IMR-90 (cell line): ENCODE measurements around the gene FAM131B. TPM values are rescaled to one million over a fixed set of nuclear protein-coding genes. Genes with fewer than 3 reads are reported as not detected.

Experiments used
- ATAC-seq: fragments of 200-7000 bp; cut with Tn5 transposase; 2 replicates; pipeline ENCODE4 v1.9.1; 2020; ENCODE audit warnings: low read depth, mild to moderate bottlenecking, moderate library complexity
- BruUV-seq: library from RNA; stranded (reverse); fragments of 400-500 nt; replicated peaks from 2 replicates; lab custom pipeline; 2021; lab: Mats Ljungman, UMichigan
- CTCF ChIA-PET: fragments of 300-600 bp; formaldehyde crosslinking; extraction: SDS; loops from one replicate; lab custom pipeline; 2021; ENCODE audit warnings: antibody characterized with exemption; lab: Yijun Ruan, JAX
- POLR2A ChIA-PET: fragments of 300-600 bp; sonication (Branson Sonifier 250); formaldehyde crosslinking; loops from one replicate; lab custom pipeline; 2022; ENCODE audit warnings: antibody characterized with exemption; ENCODE audit not compliant: unreplicated experiment; lab: Charles Lee
- DNase-seq: peaks from one replicate; pipeline ENCODE4 v3.0.0; 2013
- H2AFZ ChIP-seq: replicated peaks from 2 replicates; pipeline ENCODE3; 2013; ENCODE audit warnings: low read length, mild to moderate bottlenecking; ENCODE audit not compliant: poor library complexity
- H2AK5ac ChIP-seq: 2 replicates; pipeline ENCODE4 v1.6.1; 2013; ENCODE audit warnings: low read depth, low read length, inconsistent platforms
- H2AK9ac ChIP-seq: replicated peaks from 2 replicates; pipeline ENCODE3; 2013; ENCODE audit warnings: mild to moderate bottlenecking, low read depth, low read length, moderate library complexity; ENCODE audit not compliant: poor library complexity
- H2BK120ac ChIP-seq: 2 replicates; pipeline ENCODE4 v1.6.1; 2013; ENCODE audit warnings: low read depth, low read length, inconsistent platforms
- H2BK15ac ChIP-seq: 3 replicates; pipeline ENCODE4 v1.6.1; 2013; ENCODE audit warnings: low read depth, low read length, inconsistent platforms
- H2BK20ac ChIP-seq: 2 replicates; pipeline ENCODE4 v1.6.1; 2013; ENCODE audit warnings: low read depth, mild to moderate bottlenecking, inconsistent platforms, low read length, moderate library complexity
- H2BK5ac ChIP-seq: 2 replicates; pipeline ENCODE4 v1.6.1; 2013; ENCODE audit warnings: mild to moderate bottlenecking, low read depth, low read length, inconsistent platforms; ENCODE audit not compliant: poor library complexity, severe bottlenecking
- H3K14ac ChIP-seq: replicated peaks from 2 replicates; pipeline ENCODE4 v1.6.1; 2013; ENCODE audit warnings: low read depth, low read length, inconsistent platforms
- H3K18ac ChIP-seq: 2 replicates; pipeline ENCODE4 v1.6.1; 2013; ENCODE audit warnings: low read depth, low read length, control low read depth
- H3K23ac ChIP-seq: 2 replicates; pipeline ENCODE4 v1.6.1; 2013; ENCODE audit warnings: low read depth, low read length, inconsistent platforms
- H3K27ac ChIP-seq: 2 replicates; pipeline ENCODE4 v1.5.1; 2013; ENCODE audit warnings: mild to moderate bottlenecking, control low read depth, low read length; ENCODE audit not compliant: insufficient read depth
- H3K27me3 ChIP-seq: 2 replicates; pipeline ENCODE4 v1.6.1; 2013; ENCODE audit warnings: low read length; ENCODE audit not compliant: control insufficient read depth, insufficient read depth
- H3K36me3 ChIP-seq: 2 replicates; pipeline ENCODE4 v1.6.1; 2013; ENCODE audit warnings: low read length, mixed read lengths; ENCODE audit not compliant: control insufficient read depth, insufficient read depth
- H3K4ac ChIP-seq: 2 replicates; pipeline ENCODE4 v1.6.1; 2013; ENCODE audit warnings: low read depth, low read length, inconsistent platforms
- H3K4me1 ChIP-seq: 2 replicates; pipeline ENCODE4 v1.6.1; 2013; ENCODE audit warnings: low read length, mixed read lengths; ENCODE audit not compliant: control insufficient read depth, insufficient read depth
- H3K4me2 ChIP-seq: 2 replicates; pipeline ENCODE4 v1.6.1; 2013; ENCODE audit warnings: low read depth, mild to moderate bottlenecking, control low read depth, low read length, moderate library complexity
- H3K4me3 ChIP-seq: 2 replicates; pipeline ENCODE4 v1.5.1; 2013; ENCODE audit warnings: low read depth, mild to moderate bottlenecking, control low read depth, low read length, moderate library complexity; ENCODE audit not compliant: insufficient read depth
- H3K56ac ChIP-seq: 2 replicates; pipeline ENCODE4 v1.6.1; 2013; ENCODE audit warnings: low read length, inconsistent platforms; ENCODE audit not compliant: insufficient read depth; ENCODE audit errors: extremely low read depth
- H3K79me1 ChIP-seq, 2 experiments: 2 replicates each; pipeline ENCODE4 v1.6.1; 2013; ENCODE audit warnings: low read length in 2 of 2, inconsistent platforms in 1 of 2, low read depth in 1 of 2
- H3K9ac ChIP-seq: 2 replicates; pipeline ENCODE4 v1.6.1; 2013; ENCODE audit warnings: low read depth, low read length, control low read depth
- H3K9me1 ChIP-seq: 2 replicates; pipeline ENCODE4 v1.6.1; 2013; ENCODE audit warnings: low read length, inconsistent platforms; ENCODE audit not compliant: insufficient read depth
- H3K9me3 ChIP-seq: 2 replicates; pipeline ENCODE4 v1.6.1; 2013; ENCODE audit warnings: low read length; ENCODE audit not compliant: control insufficient read depth, insufficient read depth
- H4K20me1 ChIP-seq: 2 replicates; pipeline ENCODE4 v1.6.1; 2013; ENCODE audit warnings: low read length, inconsistent platforms; ENCODE audit not compliant: insufficient read depth
- H4K5ac ChIP-seq: 2 replicates; pipeline ENCODE4 v1.6.1; 2013; ENCODE audit warnings: mild to moderate bottlenecking, low read depth, low read length, control low read depth
- H4K8ac ChIP-seq, 2 experiments: 2 replicates each; pipeline ENCODE4 v1.6.1; 2013; ENCODE audit warnings: low read depth in 2 of 2, low read length in 2 of 2, control low read depth in 1 of 2, inconsistent platforms in 1 of 2
- H4K91ac ChIP-seq: 2 replicates; pipeline ENCODE4 v1.6.1; 2013; ENCODE audit warnings: low read depth, low read length, inconsistent platforms; ENCODE audit not compliant: insufficient read depth
- CHD1 ChIP-seq: IDR thresholded peaks from 2 replicates; pipeline ENCODE4 v1.6.1; 2012; ENCODE audit warnings: low read depth, low read length, improper control_type of control experiment
- CTCF ChIP-seq: conservative IDR thresholded peaks from 2 replicates; pipeline ENCODE4 v1.5.1; 2012; ENCODE audit warnings: mild to moderate bottlenecking, low read depth, low read length, improper control_type of control experiment
- FOS ChIP-seq: fragments of 150-350 bp; IDR thresholded peaks from 2 replicates; pipeline ENCODE4 v1.6.1; 2016; ENCODE audit warnings: low read depth, low read length
- MAZ ChIP-seq: IDR thresholded peaks from 2 replicates; pipeline ENCODE4 v1.6.1; 2012; ENCODE audit warnings: low read depth, mild to moderate bottlenecking, low read length, improper control_type of control experiment, moderate library complexity, borderline replicate concordance
- MXI1 ChIP-seq: IDR thresholded peaks from 2 replicates; pipeline ENCODE4 v1.6.1; 2012; ENCODE audit warnings: low read depth, mild to moderate bottlenecking, low read length, moderate library complexity, borderline replicate concordance
- NFE2L2 ChIP-seq: fragments of 150-350 bp; IDR thresholded peaks from 2 replicates; pipeline ENCODE4 v1.6.1; 2016; ENCODE audit warnings: low read depth, mild to moderate bottlenecking, low read length
- RCOR1 ChIP-seq: IDR thresholded peaks from 2 replicates; pipeline ENCODE4 v1.6.1; 2012; ENCODE audit warnings: mild to moderate bottlenecking, low read length, improper control_type of control experiment; ENCODE audit not compliant: insufficient replicate concordance
- SMC3 ChIP-seq: fragments of 150-350 bp; IDR thresholded peaks from 2 replicates; pipeline ENCODE4 v1.6.1; 2016; ENCODE audit warnings: low read depth, mild to moderate bottlenecking, antibody characterized with exemption, low read length, moderate library complexity
- WGBS, 2 experiments: methylation state at CpG; one replicate each; pipeline versions ENCODE4 v1.1.5 to v1.1.7; 2013; ENCODE audit warnings: missing lambda C conversion rate in 2 of 2; ENCODE audit not compliant: insufficient read length in 1 of 2; ENCODE audit errors: extremely low coverage in 2 of 2; 5-methylcytosine and 5-hydroxymethylcytosine counted together
- dilution Hi-C: fragments of 300-500 bp; cut with HindIII; formaldehyde crosslinking; loops from one replicate; pipeline ENCODE4 v1.14.3; 2018; ENCODE audit warnings: low sequenced_read_pairs; ENCODE audit not compliant: unreplicated experiment
- in situ Hi-C: fragments of 300-500 bp; cut with MboI; formaldehyde crosslinking; loops from 3 replicates; pipeline ENCODE4 v1.14.3; 2019; ENCODE audit warnings: low sequenced_read_pairs, inconsistent platforms, mixed read lengths
- intact Hi-C: fragments of 100-400 bp; cut with micrococcal nuclease; formaldehyde crosslinking; loops from 2 replicates; pipeline ENCODE4 v1.10.0; 2022
- polyA plus RNA-seq, 3 experiments: library from polyadenylated mRNA; depleted of rRNA; stranded (reverse); fragments of >200 nt; gene quantifications; 2 replicates each; pipeline ENCODE4 v1.2.3, GENCODE V29; 2012; ENCODE audit warnings: low replicate concordance in 1 of 3
- total RNA-seq: library from RNA; depleted of rRNA; stranded (reverse); fragments of >200 nt; gene quantifications from 2 replicates; pipeline ENCODE4 v1.2.3, GENCODE V29; 2012
- TF ChIP-seq, protein P1 (sequence below): fragments of 150-350 bp; IDR thresholded peaks from 2 replicates; pipeline ENCODE4 v1.6.1; 2016; ENCODE audit warnings: low read depth, mild to moderate bottlenecking, low read length, moderate library complexity, borderline replicate concordance
- TF ChIP-seq, protein P2 (sequence below): fragments of 150-350 bp; IDR thresholded peaks from 2 replicates; pipeline ENCODE4 v1.6.1; 2017; ENCODE audit warnings: mild to moderate bottlenecking, antibody characterized with exemption, low read length, low read depth

FAM131B gene
- total and polyA plus RNA-seq, 2 of the 4 experiments (the other 2 are of a cell fraction): 3.4 to 4.3 TPM

DNA sequence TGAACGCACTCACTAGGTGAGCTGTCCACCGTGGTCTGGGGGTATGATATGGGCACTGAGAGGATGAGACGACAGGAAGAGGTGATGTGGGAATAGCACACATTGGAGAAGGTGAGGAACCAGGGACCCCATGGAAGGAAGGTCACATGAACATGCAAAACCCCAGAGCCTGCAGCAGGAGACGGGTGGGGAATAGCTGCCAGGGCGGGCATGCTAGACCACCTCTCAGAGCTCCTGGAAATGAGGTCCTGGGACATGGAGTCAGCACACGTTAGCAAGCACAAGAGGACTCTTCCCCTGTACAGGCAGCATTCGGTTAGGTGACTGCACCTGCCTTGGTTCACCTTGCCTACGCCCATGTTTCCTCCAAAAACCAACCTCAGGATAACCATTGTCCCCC is 8.1 kb downstream of the FAM131B start:
- Histone ChIP-seq H3K9me1 (no peaks in the 10 kb centered on the region; the same call in 1 of the 2 replicates), H3K18ac (no peak overlapping the region), H3K79me1 (no peaks in the 10 kb centered on the region), H2AK9ac (no peak overlapping the region), H2AK5ac (no peak overlapping the region), H2BK20ac (no peak overlapping the region), H3K36me3 (no peaks in the 10 kb centered on the region), H3K23ac (no peak overlapping the region), H4K5ac (no peak overlapping the region), H2BK5ac (no peak overlapping the region), H3K27me3 (peaks cover 20% of the 10 kb centered on the region), H3K27ac (no peak overlapping the region), H2AFZ (no peak overlapping the region), H3K9ac (no peak overlapping the region), H3K4me3 (no peak overlapping the region), H4K8ac (no peak overlapping the region), H2BK120ac (no peak overlapping the region), H3K56ac (no peak overlapping the region), H3K4me1 (no peaks in the 10 kb centered on the region), H3K9me3 (no peaks in the 10 kb centered on the region), H3K4ac (no peak overlapping the region), H2BK15ac (no peak overlapping the region), H3K4me2 (no peak overlapping the region), H4K91ac (no peak overlapping the region), H4K20me1 (no peaks in the 10 kb centered on the region), H3K14ac (no peak overlapping the region)
- in situ Hi-C loops: no loop called here
- ATAC-seq (no peak), DNase-seq (no peak)
- TF ChIP-seq FOS: no peak
- TF ChIP-seq, protein P1, sequence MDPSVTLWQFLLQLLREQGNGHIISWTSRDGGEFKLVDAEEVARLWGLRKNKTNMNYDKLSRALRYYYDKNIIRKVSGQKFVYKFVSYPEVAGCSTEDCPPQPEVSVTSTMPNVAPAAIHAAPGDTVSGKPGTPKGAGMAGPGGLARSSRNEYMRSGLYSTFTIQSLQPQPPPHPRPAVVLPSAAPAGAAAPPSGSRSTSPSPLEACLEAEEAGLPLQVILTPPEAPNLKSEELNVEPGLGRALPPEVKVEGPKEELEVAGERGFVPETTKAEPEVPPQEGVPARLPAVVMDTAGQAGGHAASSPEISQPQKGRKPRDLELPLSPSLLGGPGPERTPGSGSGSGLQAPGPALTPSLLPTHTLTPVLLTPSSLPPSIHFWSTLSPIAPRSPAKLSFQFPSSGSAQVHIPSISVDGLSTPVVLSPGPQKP: no peak
- TF ChIP-seq CTCF: no peak
- TF ChIP-seq MAZ: no peak
- TF ChIP-seq, protein P2, sequence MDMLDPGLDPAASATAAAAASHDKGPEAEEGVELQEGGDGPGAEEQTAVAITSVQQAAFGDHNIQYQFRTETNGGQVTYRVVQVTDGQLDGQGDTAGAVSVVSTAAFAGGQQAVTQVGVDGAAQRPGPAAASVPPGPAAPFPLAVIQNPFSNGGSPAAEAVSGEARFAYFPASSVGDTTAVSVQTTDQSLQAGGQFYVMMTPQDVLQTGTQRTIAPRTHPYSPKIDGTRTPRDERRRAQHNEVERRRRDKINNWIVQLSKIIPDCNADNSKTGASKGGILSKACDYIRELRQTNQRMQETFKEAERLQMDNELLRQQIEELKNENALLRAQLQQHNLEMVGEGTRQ: no peak
- no peak for TF ChIP-seq MXI1
- TF ChIP-seq SMC3: no peak
- no peak for TF ChIP-seq CHD1
- no peak for TF ChIP-seq NFE2L2
- no peak for TF ChIP-seq RCOR1
- intact Hi-C loops: no loop called here
- BruUV-seq: no TSS peak
- WGBS, 2 experiments: 80% methylated on average over 1 of the region's 8 CpGs; no CpG with 5 or more reads in 1 of the 2 experiments
- CTCF ChIA-PET: no interaction called here
- POLR2A ChIA-PET: no interaction called here
- dilution Hi-C loops: no loop called here
